Neural progenitor cell (in vitro differentiated cells): ENCODE results near the gene RBBP8NL. TPM values are rescaled to one million over a fixed set of nuclear protein-coding genes. Genes with fewer than 3 reads are reported as not detected.

Source experiments
- DNase-seq: peaks from one replicate; pipeline ENCODE4 v3.0.0-alpha.2; 2016; ENCODE audit warnings: low spot score
- H2AFZ ChIP-seq: fragments of 200-600 bp; sonication (generic); replicated peaks from 2 replicates; pipeline ENCODE4 v1.6.1; 2016; ENCODE audit warnings: antibody characterized with exemption
- H3F3A ChIP-seq: fragments of 200-600 bp; sonication (generic); 2 replicates; pipeline ENCODE4 v1.6.1; 2016; ENCODE audit warnings: antibody characterized with exemption, low read depth
- H3K27ac ChIP-seq: fragments of 200-600 bp; sonication (generic); 2 replicates; pipeline ENCODE4 v1.5.1; 2016; ENCODE audit warnings: mild to moderate bottlenecking
- H3K27me3 ChIP-seq: fragments of 200-600 bp; sonication (generic); 2 replicates; pipeline ENCODE4 v1.6.1; 2016; ENCODE audit warnings: mild to moderate bottlenecking, moderate library complexity
- H3K36me3 ChIP-seq: fragments of 200-600 bp; sonication (generic); 2 replicates; pipeline ENCODE4 v1.5.1; 2016
- H3K4me1 ChIP-seq: fragments of 200-600 bp; sonication (generic); 2 replicates; pipeline ENCODE4 v1.6.1; 2016; ENCODE audit warnings: mixed run types
- H3K4me2 ChIP-seq: fragments of 200-600 bp; sonication (generic); 2 replicates; pipeline ENCODE4 v1.6.1; 2016
- H3K4me3 ChIP-seq: fragments of 200-600 bp; sonication (generic); 2 replicates; pipeline ENCODE4 v1.5.1; 2016
- H3K79me2 ChIP-seq: fragments of 200-600 bp; sonication (generic); 2 replicates; pipeline ENCODE4 v1.6.1; 2016; ENCODE audit warnings: low read depth
- H3K9ac ChIP-seq: fragments of 200-600 bp; sonication (generic); 2 replicates; pipeline ENCODE4 v1.6.1; 2016
- H3K9me3 ChIP-seq: fragments of 200-600 bp; sonication (generic); 2 replicates; pipeline ENCODE4 v1.5.1; 2016; ENCODE audit warnings: low read depth
- H4K20me1 ChIP-seq: fragments of 200-600 bp; sonication (generic); 2 replicates; pipeline ENCODE4 v1.6.1; 2016; ENCODE audit warnings: low read depth
- H3K27ac Mint-ChIP-seq: 3 replicates; pipeline ENCODE4 v1.8.0; 2021; ENCODE audit warnings: mixed read lengths
- H3K27me3 Mint-ChIP-seq: 2 replicates; pipeline ENCODE4 v1.8.0; 2022; ENCODE audit warnings: low read depth, mild to moderate bottlenecking, inconsistent platforms, moderate library complexity, mixed read lengths; ENCODE audit not compliant: insufficient read depth
- H3K36me3 Mint-ChIP-seq: 3 replicates; pipeline ENCODE4 v1.8.0; 2021; ENCODE audit warnings: mixed read lengths
- H3K4me1 Mint-ChIP-seq: 3 replicates; pipeline ENCODE4 v1.8.0; 2021; ENCODE audit warnings: mixed read lengths
- H3K4me3 Mint-ChIP-seq: 3 replicates; pipeline ENCODE4 v1.8.0; 2021; ENCODE audit warnings: mild to moderate bottlenecking, moderate library complexity, mixed read lengths
- H3K9me3 Mint-ChIP-seq: 3 replicates; pipeline ENCODE4 v1.8.0; 2020; ENCODE audit warnings: mixed read lengths
- EZH2 ChIP-seq: fragments of 200-600 bp; sonication (generic); IDR thresholded peaks from 2 replicates; pipeline ENCODE4 v1.6.1; 2017; ENCODE audit warnings: antibody characterized with exemption, mild to moderate bottlenecking, moderate library complexity
- EZH2phosphoT487 ChIP-seq: fragments of 200-600 bp; sonication (generic); IDR thresholded peaks from 2 replicates; pipeline ENCODE4 v1.6.1; 2017; ENCODE audit warnings: antibody characterized with exemption
- total RNA-seq: library from RNA; depleted of rRNA; stranded (reverse); fragments of >200 nt; gene quantifications from 2 replicates; pipeline ENCODE4 v1.2.3, GENCODE V29; 2015; ENCODE audit warnings: low replicate concordance
- TF ChIP-seq, protein P1 (sequence below): fragments of 200-600 bp; sonication (generic); IDR thresholded peaks from 2 replicates; pipeline ENCODE4 v1.5.1; 2017; ENCODE audit warnings: antibody characterized with exemption, mild to moderate bottlenecking

Gene RBBP8NL
- total RNA-seq, 1 donor from 2014 or later: not detected

DNA sequence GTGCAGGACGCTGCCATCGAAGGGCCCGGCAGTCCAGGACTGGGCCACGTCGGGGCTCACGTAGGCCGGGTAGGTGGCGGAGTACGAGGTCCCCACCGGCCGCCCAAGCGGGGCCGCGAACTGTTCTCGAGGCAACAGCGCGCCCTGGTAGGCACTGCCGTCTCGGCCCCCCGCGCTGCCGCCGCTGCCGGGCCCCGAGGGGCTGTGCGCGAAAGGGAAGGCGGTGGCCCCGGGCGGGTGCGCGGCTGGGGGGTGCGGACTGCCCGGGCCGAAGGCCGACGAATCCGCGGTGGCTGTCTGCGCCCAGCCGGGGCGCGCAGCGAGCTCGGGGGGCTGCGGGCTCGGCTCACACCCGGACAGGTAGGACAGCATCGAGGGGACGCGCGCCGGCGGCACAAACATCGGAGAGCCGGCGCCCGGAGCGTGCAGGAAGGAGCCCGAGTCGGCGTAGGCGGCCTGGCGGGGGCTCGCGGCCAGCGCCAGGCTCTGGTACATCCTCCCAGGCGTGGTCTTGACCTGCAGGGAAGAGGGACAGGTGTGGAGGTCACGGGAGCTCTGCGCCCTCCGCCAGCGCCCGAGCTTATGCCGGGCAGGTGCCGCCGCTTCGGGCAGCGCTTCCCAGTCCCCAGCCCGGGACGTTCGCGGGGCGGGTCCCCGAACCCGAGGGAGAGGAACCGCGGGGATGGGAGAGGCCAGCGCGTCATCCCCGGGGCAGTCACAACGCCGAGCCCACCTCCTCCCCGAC lies 47.9 kb upstream of the RBBP8NL start:
- Mint-ChIP-seq H3K27me3 (peaks cover 55% of the 10 kb centered on the region), H3K9me3 (no peaks in the 10 kb centered on the region), H3K4me1 (peaks cover 7% of the 10 kb centered on the region), H3K27ac (no peak overlapping the region), H3K4me3 (no peak overlapping the region), H3K36me3 (no peaks in the 10 kb centered on the region)
- Histone ChIP-seq H3K4me3 (peak overlapping the region; percentile 49), H3K4me2 (peak overlapping the region; percentile 72), H3K9ac (no peak overlapping the region), H3K79me2 (no peaks in the 10 kb centered on the region), H3K27me3 (peaks cover 84% of the 10 kb centered on the region), H3K4me1 (peaks cover 14% of the 10 kb centered on the region), H3K9me3 (no peaks in the 10 kb centered on the region), H3K27ac (no peak overlapping the region), H4K20me1 (peaks cover 27% of the 10 kb centered on the region), H2AFZ (peak overlapping the region; percentile 68), H3F3A (peaks cover 9% of the 10 kb centered on the region), H3K36me3 (no peaks in the 10 kb centered on the region)
- DNase-seq: peak; percentile 54
- peak; percentile 98 for TF ChIP-seq EZH2phosphoT487
- TF ChIP-seq EZH2: peak; percentile 83
- TF ChIP-seq, protein P1, sequence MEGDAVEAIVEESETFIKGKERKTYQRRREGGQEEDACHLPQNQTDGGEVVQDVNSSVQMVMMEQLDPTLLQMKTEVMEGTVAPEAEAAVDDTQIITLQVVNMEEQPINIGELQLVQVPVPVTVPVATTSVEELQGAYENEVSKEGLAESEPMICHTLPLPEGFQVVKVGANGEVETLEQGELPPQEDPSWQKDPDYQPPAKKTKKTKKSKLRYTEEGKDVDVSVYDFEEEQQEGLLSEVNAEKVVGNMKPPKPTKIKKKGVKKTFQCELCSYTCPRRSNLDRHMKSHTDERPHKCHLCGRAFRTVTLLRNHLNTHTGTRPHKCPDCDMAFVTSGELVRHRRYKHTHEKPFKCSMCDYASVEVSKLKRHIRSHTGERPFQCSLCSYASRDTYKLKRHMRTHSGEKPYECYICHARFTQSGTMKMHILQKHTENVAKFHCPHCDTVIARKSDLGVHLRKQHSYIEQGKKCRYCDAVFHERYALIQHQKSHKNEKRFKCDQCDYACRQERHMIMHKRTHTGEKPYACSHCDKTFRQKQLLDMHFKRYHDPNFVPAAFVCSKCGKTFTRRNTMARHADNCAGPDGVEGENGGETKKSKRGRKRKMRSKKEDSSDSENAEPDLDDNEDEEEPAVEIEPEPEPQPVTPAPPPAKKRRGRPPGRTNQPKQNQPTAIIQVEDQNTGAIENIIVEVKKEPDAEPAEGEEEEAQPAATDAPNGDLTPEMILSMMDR: no peak

DNA sequence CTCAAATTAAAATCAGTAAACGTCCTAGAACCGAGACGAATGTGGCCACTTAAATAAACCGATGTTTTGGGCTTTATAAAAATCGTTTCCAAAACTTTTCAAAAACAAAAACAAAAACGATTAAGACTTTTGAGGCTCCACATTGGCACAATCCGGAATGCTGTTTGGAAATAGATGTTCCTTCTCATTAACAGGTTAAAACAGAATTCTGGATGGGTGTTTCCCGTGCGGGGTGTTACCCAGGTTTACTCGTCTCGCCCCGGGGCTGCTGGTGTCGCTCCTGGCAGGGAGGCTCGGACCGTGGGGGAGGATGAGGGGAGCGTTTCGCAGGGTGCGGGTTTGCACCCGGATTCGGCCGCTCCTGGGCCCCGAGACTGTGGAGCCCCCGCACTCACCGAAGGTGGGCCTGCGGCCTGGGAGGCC lies 47.3 kb upstream of the RBBP8NL start:
- peaks cover 19% of the 10 kb centered on the region for H3K4me1 ChIP-seq
- Mint-ChIP-seq H3K4me3 (peak overlapping the region; percentile 64), H3K27ac (no peak overlapping the region), H3K27me3 (peaks cover 55% of the 10 kb centered on the region), H3K9me3 (no peaks in the 10 kb centered on the region), H3K4me1 (peaks cover 13% of the 10 kb centered on the region), H3K36me3 (no peaks in the 10 kb centered on the region)
- no peak overlapping the region for H2AFZ ChIP-seq
- peaks cover 79% of the 10 kb centered on the region for H3K27me3 ChIP-seq
- DNase-seq: no peak
- no peaks in the 10 kb centered on the region for H3K9me3 ChIP-seq
- no peak overlapping the region for H3K27ac ChIP-seq
- no peaks in the 10 kb centered on the region for H3K79me2 ChIP-seq
- H3F3A ChIP-seq: peaks cover 13% of the 10 kb centered on the region
- TF ChIP-seq EZH2: peak; percentile 100
- TF ChIP-seq EZH2phosphoT487: no peak
- H3K4me2 ChIP-seq: peak overlapping the region; percentile 72
- no peaks in the 10 kb centered on the region for H3K36me3 ChIP-seq
- peak overlapping the region; percentile 49 for H3K4me3 ChIP-seq
- H4K20me1 ChIP-seq: peaks cover 27% of the 10 kb centered on the region
- no peak overlapping the region for H3K9ac ChIP-seq

DNA sequence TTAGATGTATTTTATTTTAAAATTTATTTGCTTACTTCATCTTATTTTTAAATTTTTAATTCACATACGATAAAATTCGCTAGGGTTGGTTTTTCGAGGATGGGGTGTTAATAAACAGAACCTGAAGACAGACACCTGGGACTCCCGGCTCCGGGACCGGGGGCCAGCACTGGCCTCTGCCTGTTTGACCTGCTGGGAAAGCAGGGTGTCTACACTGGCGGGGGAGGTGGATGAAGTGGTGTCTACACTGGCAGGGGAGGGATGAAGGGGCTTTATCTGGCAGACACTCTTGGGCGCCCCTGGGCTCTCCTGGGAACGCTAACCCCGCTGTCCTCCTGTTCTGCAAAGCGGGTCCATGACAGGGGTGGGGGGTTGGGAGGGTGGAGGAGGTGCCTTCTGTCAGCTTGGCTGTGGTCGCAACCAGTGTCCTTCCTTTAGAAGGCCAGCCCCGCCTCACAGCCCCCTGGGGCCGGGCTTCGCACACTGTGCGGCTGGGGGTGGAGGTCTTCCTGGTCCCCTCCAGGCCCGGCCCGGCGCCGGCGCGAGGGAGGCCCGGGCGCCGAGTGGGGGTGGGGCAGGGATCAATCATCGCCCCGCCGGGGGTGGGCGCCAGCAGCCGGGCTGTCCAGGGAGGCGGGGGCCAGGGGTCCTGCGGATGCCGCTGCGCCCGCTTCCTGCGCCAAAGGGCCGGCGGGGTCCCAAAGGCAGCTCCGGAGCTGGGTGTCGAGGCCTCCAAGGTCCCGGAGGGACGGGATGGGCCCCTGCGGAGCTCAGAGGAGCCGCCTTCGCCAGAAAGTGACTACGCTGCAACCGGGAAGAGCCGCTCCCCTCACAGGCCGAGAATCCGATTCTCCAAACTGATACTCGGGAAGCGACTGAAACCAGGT lies 46.6 kb upstream of the RBBP8NL start:
- Mint-ChIP-seq H3K9me3 (no peaks in the 10 kb centered on the region), H3K4me1 (peaks cover 15% of the 10 kb centered on the region), H3K4me3 (peak overlapping the region; percentile 64), H3K36me3 (no peaks in the 10 kb centered on the region), H3K27ac (no peak overlapping the region), H3K27me3 (peaks cover 48% of the 10 kb centered on the region)
- Histone ChIP-seq H3K4me2 (peak overlapping the region; percentile 72), H2AFZ (no peak overlapping the region), H4K20me1 (peaks cover 27% of the 10 kb centered on the region), H3K27ac (no peak overlapping the region), H3K9me3 (no peaks in the 10 kb centered on the region), H3K4me3 (peak overlapping the region; percentile 49), H3K36me3 (no peaks in the 10 kb centered on the region), H3K27me3 (peaks cover 76% of the 10 kb centered on the region), H3K4me1 (peaks cover 19% of the 10 kb centered on the region), H3K9ac (no peak overlapping the region), H3F3A (peaks cover 13% of the 10 kb centered on the region), H3K79me2 (no peaks in the 10 kb centered on the region)
- peak; percentile 73 for DNase-seq
- no peak for TF ChIP-seq EZH2phosphoT487
- no peak for TF ChIP-seq EZH2
- TF ChIP-seq, protein P1: no peak
